Heart right ventricle (tissue), 16 donors: ENCODE results near the gene SDK2. TPM values are rescaled to one million over a fixed set of nuclear protein-coding genes. Genes with fewer than 3 reads are reported as not detected.

Source experiments
- ATAC-seq, 8 donors: fragments of 200-7000 bp; cut with Tn5 transposase; one replicate each; pipeline ENCODE4 v1.9.1; 2020; ENCODE audit warnings: mild to moderate bottlenecking in 8 of 8, moderate library complexity in 8 of 8, moderate number of reproducible peaks in 1 of 8
- DNase-seq, 2 donors: peaks; one replicate each; pipeline ENCODE4 v3.0.0-alpha.2; 2020
- H3K27ac ChIP-seq, 10 donors: fragments of 200-600 bp; sonication (generic) in 2 of 10; one replicate each; pipeline versions ENCODE4 v1.5.0 to v1.8.0; 2020 to 2022; ENCODE audit warnings: mild to moderate bottlenecking in 3 of 10
- H3K27me3 ChIP-seq, 7 donors: fragments of 200-600 bp; one replicate each; pipeline ENCODE4 v1.8.0; 2021 to 2022; ENCODE audit warnings: mild to moderate bottlenecking in 2 of 7
- H3K36me3 ChIP-seq, 9 donors: fragments of 200-600 bp; sonication (generic) in 1 of 9; one replicate each; pipeline versions ENCODE4 v1.5.0 to v1.8.0; 2020 to 2022; ENCODE audit warnings: mild to moderate bottlenecking in 2 of 9
- H3K4me1 ChIP-seq, 9 donors: fragments of 200-600 bp; sonication (generic) in 1 of 9; one replicate each; pipeline versions ENCODE4 v1.5.0 to v1.8.0; 2020 to 2022; ENCODE audit warnings: mild to moderate bottlenecking in 4 of 9
- H3K4me3 ChIP-seq, 10 donors: fragments of 200-600 bp; sonication (generic) in 2 of 10; one replicate each; pipeline versions ENCODE4 v1.5.0 to v1.8.0; 2020 to 2022; ENCODE audit warnings: mild to moderate bottlenecking in 7 of 10, moderate library complexity in 2 of 10
- H3K9me3 ChIP-seq, 11 donors: fragments of 200-600 bp in 10 of 11; sonication (generic) in 2 of 11; one replicate each; pipeline versions ENCODE4 v1.5.0 to v1.8.0; 2013 to 2022; ENCODE audit warnings: mild to moderate bottlenecking in 2 of 11, control low read depth in 1 of 11, moderate library complexity in 1 of 11
- CTCF ChIP-seq, 9 donors: fragments of 200-600 bp; sonication (generic) in 2 of 9; IDR thresholded peaks; one replicate each; pipeline versions ENCODE4 v1.5.0 to v1.8.0; 2021 to 2022; ENCODE audit warnings: antibody characterized with exemption in 9 of 9, mild to moderate bottlenecking in 5 of 9, moderate library complexity in 1 of 9
- WGBS, 2 donors: extraction: QIAGEN DNeasy Blood & Tissue Kit; methylation state at CpG; one replicate each; pipeline ENCODE4 v1.1.7; 2013; ENCODE audit warnings: inconsistent platforms in 1 of 2; 5-methylcytosine and 5-hydroxymethylcytosine counted together
- intact Hi-C, 10 donors: fragments of 100-400 bp; cut with DNase I; formaldehyde crosslinking; loops; one replicate each; pipeline versions ENCODE4 v1.11.1 to v1.14.2; 2022
- polyA plus RNA-seq, 2 donors: library from polyadenylated mRNA; stranded (reverse); fragments of 200-250 nt; gene quantifications; one replicate each; pipeline ENCODE4 v1.2.3, GENCODE V29; 2013
- total RNA-seq, 10 donors: library from RNA; stranded (reverse); fragmentation: NEBNext Ultra II Directional in 3 of 10; extraction: Animal tissue kit (Norgen Biotek cat#: 25700) in 3 of 10; gene quantifications; one replicate each; pipeline versions ENCODE4 v1.2.1 to v1.2.4, GENCODE V29; 2021 to 2023
- donor health status: Arrhythmogenic right ventricular cardiomyopathy.
- donor health status: ischemic (EF 13 %, LVEDD 7.1; RV severe dilation, severe dysfunction).
- donor health status: healthy with polysubstance abuse.
- donor health status: DM: no; HTN: yes; CAD: no.
- donor health status: DM: no; HTN: no; CAD: no.
- donor health status: ischemic (EF 25% LVEDD 6.9; RV normal size, moderate dysfunction).
- donor health status: ischemic (EF 25% LVEDD 5.7; RV mildly dilated, moderate dysfunction).
- donor health status: healthy.
- donor health status: DM: yes; HTN: yes; CAD: no.
- donor health status: Ischemic cardiomyopathy.
- donor health status: ischemic (EF 35%, LVEDD 5.7; RV mildly dilated, moderate dysfunction).
- donor health status: nonischemic (EF 11% LVEDD 7.7; RV severe dilation, severe dysfunction).
- donor health status: DM: yes; HTN: yes; CAD: no.
- donor health status: PGD.
- donor health status: ischemic (EF 29% LVEDD 5.4; RV normal size, mild dysfunction).
- donor health status: nonischemic (EF 23%, LVEDD 6.1; RV moderate dilation, normal function).

SDK2 gene
- total and polyA plus RNA-seq, 12 donors, result 0.44 to 4.2 (median 1.9) TPM

GRCh38 chr17:73285603-73285908, 358.7 kb downstream of the SDK2 start:
- Histone ChIP-seq H3K27ac (peak overlapping the region in 5 of 10 donors; percentile 4 to 97 (median 55)), H3K4me3 (no peak overlapping the region), H3K36me3 (peaks cover 0 to 48% (median 20%) of the 10 kb centered on the region in 9 donors), H3K4me1 (peaks cover 33 to 85% (median 72%) of the 10 kb centered on the region in 9 donors), H3K27me3 (no peaks in the 10 kb centered on the region), H3K9me3 (no peaks in the 10 kb centered on the region)
- no peak for TF ChIP-seq CTCF (IDR thresholded peaks at IDR 0.05)
- 88 to 91% methylated on average over 15 of the region's 15 CpGs for WGBS, 2 donors
- ATAC-seq, result no peak
- intact Hi-C loops, result no loop called here
- no peak for DNase-seq

GRCh38 chr17:73284906-73285602, 359.2 kb downstream of the SDK2 start:
- Histone ChIP-seq H3K9me3 (no peaks in the 10 kb centered on the region), H3K4me3 (no peak overlapping the region), H3K27ac (peak overlapping the region in 7 of 10 donors; percentile 19 to 97 (median 55)), H3K4me1 (peaks cover 28 to 81% (median 68%) of the 10 kb centered on the region in 9 donors), H3K27me3 (no peaks in the 10 kb centered on the region), H3K36me3 (peaks cover 0 to 48% (median 20%) of the 10 kb centered on the region in 9 donors)
- WGBS, 2 donors, result 76 to 86% methylated on average over 20 of the region's 20 CpGs
- no peak for TF ChIP-seq CTCF (IDR thresholded peaks at IDR 0.05)
- DNase-seq (no peak), ATAC-seq (no peak)
- intact Hi-C loops, result no loop called here
